ENCODE measurements around the gene KCNQ1OT1.

The KCNQ1OT1 gene

GRCh38 chr11:2630679-2631078, 69.1 kb downstream of the KCNQ1OT1 start:
- TF ChIP-seq POLR2A (IDR thresholded peaks at IDR 0.05; ENCODE audit: low read length): no peak
- TF ChIP-seq GATA1 (IDR thresholded peaks at IDR 0.05; ENCODE audit: low read depth, low read length): no peak
- DNase-seq: no peak

- no peak for DNase-seq
- no peak for TF ChIP-seq GATA1 (IDR thresholded peaks at IDR 0.05; ENCODE audit: low read depth, low read length)
- no peak for TF ChIP-seq POLR2A (IDR thresholded peaks at IDR 0.05; ENCODE audit: low read length)
These were observed 74.6 kb downstream of the KCNQ1OT1 start for GRCh38 chr11:2625183-2625582.

DNA sequence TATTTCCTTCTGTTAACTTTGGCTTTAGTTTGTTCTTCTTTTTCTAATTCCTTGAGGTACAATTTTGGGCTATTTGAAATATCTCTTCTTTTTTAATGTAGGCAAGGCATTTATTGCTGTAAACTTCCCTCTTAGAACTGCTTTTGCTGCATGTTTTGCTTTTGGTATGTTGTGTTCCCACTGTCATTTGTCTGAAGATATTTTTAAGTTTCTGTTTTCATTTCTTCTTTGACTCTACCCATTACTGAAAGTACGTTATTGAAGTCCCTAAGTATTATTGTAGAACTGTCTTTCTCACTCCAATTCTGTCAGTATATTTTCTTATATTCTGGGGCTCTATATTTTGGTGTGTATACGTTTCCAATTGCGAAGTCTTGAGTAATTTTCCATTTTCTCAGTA, 77.9 kb downstream of the KCNQ1OT1 start:
- no peak for TF ChIP-seq GATA1 (IDR thresholded peaks at IDR 0.05; ENCODE audit: low read depth, low read length)
- no peak for TF ChIP-seq POLR2A (IDR thresholded peaks at IDR 0.05; ENCODE audit: low read length)
- DNase-seq: no peak

DNA sequence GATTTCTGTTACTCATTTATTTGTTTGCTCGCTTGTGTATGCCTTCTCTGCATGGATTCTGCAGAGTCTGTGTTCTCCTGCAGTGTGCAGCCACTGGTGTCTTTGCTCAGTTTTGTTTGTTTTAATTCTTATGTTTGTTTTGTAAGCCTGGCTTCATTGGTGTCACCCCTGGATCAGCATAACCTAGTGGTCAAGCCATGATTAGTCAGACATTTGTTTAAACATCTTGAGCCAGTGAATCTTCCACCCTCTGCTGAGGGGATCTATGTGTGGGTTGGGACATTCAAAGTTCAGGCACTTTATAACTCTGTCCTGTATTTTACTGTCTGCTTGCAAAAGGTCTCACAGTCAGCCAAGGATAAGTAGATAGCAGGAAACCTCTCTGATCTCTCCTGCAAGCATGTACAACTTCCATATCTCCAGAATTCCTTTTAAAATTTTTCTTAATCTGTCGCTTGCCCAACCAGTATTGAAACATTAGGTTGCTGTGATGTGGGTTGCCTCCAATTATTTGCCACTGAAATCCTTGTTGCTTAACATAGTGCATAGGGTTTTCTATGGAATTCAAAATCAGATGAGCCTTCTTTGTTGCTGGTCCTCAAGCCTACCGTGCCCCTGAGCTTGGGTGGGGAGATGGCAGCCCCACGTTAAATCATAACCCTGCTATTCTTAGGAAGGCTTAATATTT, 86.8 kb downstream of the KCNQ1OT1 start:
- TF ChIP-seq GATA1 (IDR thresholded peaks at IDR 0.05; ENCODE audit: low read depth, low read length) (no peak), POLR2A (IDR thresholded peaks at IDR 0.05; ENCODE audit: low read length) (no peak)
- no peak for DNase-seq

DNA sequence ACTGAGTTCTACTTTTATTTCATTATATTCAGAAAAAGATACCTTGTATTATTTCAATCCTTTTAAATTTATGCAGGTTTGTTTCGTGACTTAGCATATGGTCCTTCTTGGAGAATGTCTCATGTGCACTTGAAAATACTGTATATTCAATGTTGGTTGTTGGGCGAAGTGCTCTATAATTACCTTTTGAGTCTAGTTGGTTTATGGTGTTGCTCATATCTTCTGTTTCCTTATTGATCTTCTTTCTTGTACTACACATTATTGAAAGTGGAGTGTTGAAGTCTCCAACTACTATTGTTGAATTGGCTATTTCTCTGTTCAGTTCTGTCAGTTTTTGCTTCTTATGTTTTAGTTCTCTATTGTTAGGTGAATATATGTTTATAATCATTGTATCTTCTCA, 90.4 kb downstream of the KCNQ1OT1 start:
- TF ChIP-seq POLR2A (IDR thresholded peaks at IDR 0.05; ENCODE audit: low read length) (no peak), GATA1 (IDR thresholded peaks at IDR 0.05; ENCODE audit: low read depth, low read length) (no peak)
- no peak for DNase-seq

GRCh38 chr11:2599561-2600189, 100.1 kb downstream of the KCNQ1OT1 start:
- no peak for TF ChIP-seq GATA1 (IDR thresholded peaks at IDR 0.05; ENCODE audit: low read depth, low read length)
- DNase-seq: no peak

DNA sequence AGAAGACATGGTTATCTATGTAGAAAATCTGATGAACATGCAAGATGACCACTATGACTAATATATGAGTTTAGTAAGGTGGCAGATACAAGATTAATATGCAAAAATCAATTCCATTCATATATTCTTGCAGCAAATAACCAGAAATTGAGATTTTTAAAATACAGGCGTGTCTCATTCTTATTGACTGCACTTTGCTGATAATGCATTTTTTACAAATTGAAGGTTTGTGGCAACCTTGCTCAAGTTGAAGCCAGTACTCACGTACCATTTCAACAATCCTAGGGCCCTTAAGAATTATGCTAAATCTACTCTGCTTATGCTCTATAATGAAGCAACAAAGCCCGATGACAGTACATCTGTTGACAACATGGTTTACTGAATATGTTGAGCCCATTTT, 104.6 kb downstream of the KCNQ1OT1 start:
- DNase-seq: no peak
- TF ChIP-seq GATA1 (IDR thresholded peaks at IDR 0.05; ENCODE audit: low read depth, low read length) (no peak), POLR2A (IDR thresholded peaks at IDR 0.05; ENCODE audit: low read length) (no peak)

DNA sequence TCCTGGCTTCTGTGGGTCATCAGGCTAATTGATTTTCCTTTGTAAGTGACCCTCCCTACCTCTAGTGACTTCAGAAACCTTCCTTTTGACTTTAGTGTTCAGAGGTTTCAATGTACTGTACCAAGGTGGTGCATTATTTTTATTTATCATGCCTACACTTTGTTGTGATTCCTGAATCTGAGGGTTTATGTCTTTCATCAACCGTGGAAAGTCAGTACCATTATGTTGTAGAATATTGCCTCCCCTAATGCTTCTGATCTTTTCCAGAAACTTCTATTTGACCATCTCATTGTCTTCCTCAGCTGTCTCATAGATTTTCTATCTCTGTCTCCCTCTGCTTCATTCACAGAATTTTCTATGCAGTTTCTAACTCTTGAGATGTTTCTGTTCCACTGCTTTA, 105.5 kb downstream of the KCNQ1OT1 start:
- no peak for TF ChIP-seq GATA1 (IDR thresholded peaks at IDR 0.05; ENCODE audit: low read depth, low read length)
- DNase-seq: no peak

DNA sequence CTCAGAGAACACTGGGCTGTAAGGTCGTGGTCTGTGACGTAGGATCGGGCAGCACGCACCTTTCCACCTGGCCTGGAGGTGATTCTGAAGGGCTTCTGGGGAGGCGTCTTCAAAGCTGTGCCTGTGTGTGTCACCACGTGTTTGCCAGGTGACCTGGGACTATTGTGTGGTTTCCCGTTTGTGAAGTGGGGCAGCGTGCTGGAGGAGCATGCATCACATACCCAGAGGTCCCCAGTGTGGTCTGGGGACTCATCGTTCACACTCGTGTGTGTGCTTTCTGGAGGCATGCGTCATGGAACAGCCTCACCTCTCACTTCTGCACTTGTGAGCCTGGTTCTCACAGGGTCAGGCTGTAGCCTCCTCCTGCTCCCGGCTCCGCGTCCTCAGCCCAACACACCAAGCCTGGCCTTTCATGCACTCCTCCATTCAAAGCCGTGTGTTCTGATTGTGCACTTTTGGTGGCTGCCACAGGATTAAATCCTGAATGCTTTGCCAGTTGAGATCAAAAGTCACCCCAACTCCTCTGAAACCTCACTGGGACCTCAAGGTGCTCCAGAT, 106.3 kb downstream of the KCNQ1OT1 start:
- no peak for TF ChIP-seq POLR2A (IDR thresholded peaks at IDR 0.05; ENCODE audit: low read length)
- no peak for TF ChIP-seq GATA1 (IDR thresholded peaks at IDR 0.05; ENCODE audit: low read depth, low read length)
- no peak for DNase-seq

- no peak for DNase-seq
- TF ChIP-seq GATA1 (IDR thresholded peaks at IDR 0.05; ENCODE audit: low read depth, low read length) (no peak), POLR2A (IDR thresholded peaks at IDR 0.05; ENCODE audit: low read length) (no peak)
These were observed 107.0 kb downstream of the KCNQ1OT1 start for GRCh38 chr11:2592559-2593392.

- no peak for TF ChIP-seq POLR2A (IDR thresholded peaks at IDR 0.05; ENCODE audit: low read length)
- no peak for DNase-seq
These were observed 108.0 kb downstream of the KCNQ1OT1 start for GRCh38 chr11:2591805-2592204.

- TF ChIP-seq GATA1 (IDR thresholded peaks at IDR 0.05; ENCODE audit: low read depth, low read length) (no peak), POLR2A (IDR thresholded peaks at IDR 0.05; ENCODE audit: low read length) (no peak)
- DNase-seq: no peak
These were observed 108.6 kb downstream of the KCNQ1OT1 start for GRCh38 chr11:2590965-2591754.

DNA sequence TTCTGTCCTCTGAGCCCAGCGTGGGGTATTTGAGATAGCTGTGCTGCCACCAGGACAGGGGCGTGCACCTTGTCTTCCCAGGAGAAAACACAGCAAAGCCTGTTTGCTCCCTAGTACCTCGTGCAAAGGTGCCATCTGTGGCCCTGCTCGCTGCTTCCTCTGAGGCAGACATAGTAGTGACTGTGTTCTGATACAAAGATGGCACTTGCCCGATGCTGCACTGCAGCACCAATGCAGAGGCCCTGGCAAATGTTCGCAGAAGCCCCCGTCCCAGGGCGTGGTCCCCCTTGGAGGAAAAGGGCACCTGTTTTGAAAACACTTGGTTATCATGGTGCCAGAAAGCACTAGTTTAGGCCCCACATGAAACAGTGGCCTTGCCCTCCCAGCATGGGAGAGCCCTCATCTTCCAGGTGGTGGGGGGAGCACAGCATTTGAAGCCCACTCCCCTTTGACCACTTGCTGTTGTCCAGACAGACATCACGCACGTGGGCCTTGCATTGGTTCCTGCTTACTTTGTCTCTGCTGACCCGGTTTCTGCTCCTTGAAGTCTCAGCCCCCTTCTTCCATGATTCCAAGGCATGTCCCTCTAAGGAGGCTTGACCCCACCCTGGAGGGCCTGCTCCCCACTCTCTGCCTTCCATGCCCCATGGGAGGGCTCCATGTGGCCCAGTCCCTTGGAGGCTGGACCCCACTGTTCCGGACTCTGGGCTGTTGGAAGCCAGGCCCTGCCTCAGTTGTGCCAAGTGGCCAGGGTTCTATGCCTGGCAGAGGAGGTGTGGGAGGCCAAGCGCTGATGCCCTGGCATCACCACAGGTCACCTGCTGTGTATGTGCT, 109.4 kb downstream of the KCNQ1OT1 start:
- no peak for DNase-seq
- TF ChIP-seq GATA1 (IDR thresholded peaks at IDR 0.05; ENCODE audit: low read depth, low read length) (no peak), POLR2A (IDR thresholded peaks at IDR 0.05; ENCODE audit: low read length) (no peak)

Data from erythroblast (primary cell).